Colonic mucosa (tissue), 4 donors: ENCODE data around the gene ARHGAP42. TPM values are rescaled to one million over a fixed set of nuclear protein-coding genes. Genes with fewer than 3 reads are reported as not detected.
A peak's percentile ranks its signal among the peaks of the same experiment; 100 is the strongest.

Source experiments
- DNase-seq: peaks from one replicate; pipeline ENCODE4 v3.0.0-alpha.2; 2020
- H3K27ac ChIP-seq: fragments of 200-600 bp; one replicate; pipeline ENCODE4 v1.8.0; 2021
- H3K27me3 ChIP-seq: fragments of 200-600 bp; one replicate; pipeline ENCODE4 v1.8.0; 2021
- H3K36me3 ChIP-seq: fragments of 200-600 bp; one replicate; pipeline ENCODE4 v1.8.0; 2021
- H3K4me1 ChIP-seq: fragments of 200-600 bp; one replicate; pipeline ENCODE4 v1.8.0; 2021; ENCODE audit warnings: mild to moderate bottlenecking
- H3K4me3 ChIP-seq: fragments of 200-600 bp; one replicate; pipeline ENCODE4 v1.8.0; 2021
- H3K9ac ChIP-seq, 2 donors: one replicate each; pipeline ENCODE4 v1.7.0; 2013; ENCODE audit warnings: control low read depth in 2 of 2, low read depth in 2 of 2, low read length in 2 of 2
- H3K9me3 ChIP-seq: fragments of 200-600 bp; one replicate; pipeline ENCODE4 v1.8.0; 2021
- CTCF ChIP-seq: fragments of 200-600 bp; IDR thresholded peaks from one replicate; pipeline ENCODE4 v1.8.0; 2022; ENCODE audit warnings: antibody characterized with exemption, mild to moderate bottlenecking
- intact Hi-C: fragments of 100-400 bp; cut with DNase I; formaldehyde crosslinking; loops from one replicate; pipeline ENCODE4 v1.14.1; 2022
- total RNA-seq, 2 donors: library from RNA; stranded (reverse); fragmentation: NEBNext Ultra II Directional in 1 of 2; extraction: Animal tissue kit (Norgen Biotek cat#: 25700) in 1 of 2; gene quantifications; one replicate each; pipeline ENCODE4 v1.2.1, GENCODE V29; 2021
- donor health status: healthy.
- donor health status: DM: no; HTN: no; CAD: no.
- donor health status: DM: no; HTN: no; CAD: no.

Gene ARHGAP42
- total RNA-seq, 2 donors from 2014 or later = 13.4 to 15.9 TPM

GRCh38 chr11:100905684-100906083 lies 218.6 kb downstream of the ARHGAP42 start:
- no peak for DNase-seq
- no peaks in the 10 kb centered on the region for H3K9me3 ChIP-seq
- no peak overlapping the region for H3K4me3 ChIP-seq
- intact Hi-C loops = no loop called here
- TF ChIP-seq CTCF = no peak
- no peaks in the 10 kb centered on the region for H3K36me3 ChIP-seq
- no peak overlapping the region for H3K27ac ChIP-seq
- no peak overlapping the region for H3K9ac ChIP-seq
- H3K4me1 ChIP-seq = no peaks in the 10 kb centered on the region
- no peaks in the 10 kb centered on the region for H3K27me3 ChIP-seq

GRCh38 chr11:100908746-100909145 lies 221.7 kb downstream of the ARHGAP42 start:
- intact Hi-C loops = no loop called here
- no peak for TF ChIP-seq CTCF
- no peak overlapping the region for H3K27ac ChIP-seq

GRCh38 chr11:100910808-100911207 lies 223.7 kb downstream of the ARHGAP42 start:
- intact Hi-C loops = no loop called here

More at GRCh38 chr11:100908746-100909145, 221.7 kb downstream of the ARHGAP42 start:
- H3K4me1 ChIP-seq = no peaks in the 10 kb centered on the region
- no peaks in the 10 kb centered on the region for H3K9me3 ChIP-seq
- no peak overlapping the region for H3K4me3 ChIP-seq
- H3K27me3 ChIP-seq = no peaks in the 10 kb centered on the region
- no peaks in the 10 kb centered on the region for H3K36me3 ChIP-seq
- no peak overlapping the region for H3K9ac ChIP-seq
- DNase-seq = no peak

GRCh38 chr11:100914415-100915110 lies 227.5 kb downstream of the ARHGAP42 start:
- Histone ChIP-seq H3K27ac (no peak overlapping the region), H3K9me3 (no peaks in the 10 kb centered on the region), H3K27me3 (no peaks in the 10 kb centered on the region), H3K36me3 (no peaks in the 10 kb centered on the region), H3K9ac (no peak overlapping the region), H3K4me3 (no peak overlapping the region), H3K4me1 (peaks cover 3% of the 10 kb centered on the region)
- intact Hi-C loops = no loop called here
- TF ChIP-seq CTCF = no peak
- DNase-seq = no peak

More at GRCh38 chr11:100910808-100911207, 223.7 kb downstream of the ARHGAP42 start:
- Histone ChIP-seq H3K9ac (no peak overlapping the region), H3K4me1 (no peaks in the 10 kb centered on the region), H3K9me3 (no peaks in the 10 kb centered on the region), H3K27ac (no peak overlapping the region), H3K27me3 (no peaks in the 10 kb centered on the region), H3K36me3 (no peaks in the 10 kb centered on the region), H3K4me3 (no peak overlapping the region)
- TF ChIP-seq CTCF = no peak
- DNase-seq = no peak

GRCh38 chr11:100918551-100919500 lies 231.7 kb downstream of the ARHGAP42 start:
- peaks cover 3% of the 10 kb centered on the region for H3K4me1 ChIP-seq
- no peak overlapping the region for H3K4me3 ChIP-seq
- DNase-seq = peak; percentile 32
- intact Hi-C loops = no loop called here
- TF ChIP-seq CTCF = no peak
- no peak overlapping the region for H3K9ac ChIP-seq
- no peaks in the 10 kb centered on the region for H3K9me3 ChIP-seq
- H3K36me3 ChIP-seq = no peaks in the 10 kb centered on the region
- no peak overlapping the region for H3K27ac ChIP-seq
- H3K27me3 ChIP-seq = no peaks in the 10 kb centered on the region
